ENCODE results near the gene CEP72. TPM values are rescaled to one million over a fixed set of nuclear protein-coding genes. Genes with fewer than 3 reads are reported as not detected.

The CEP72 gene
- total and polyA plus RNA-seq, 5 donors from 2014 or later: 3.2 to 12.3 (median 3.8) TPM

GRCh38 chr5:586751-587285 is 25.3 kb upstream of the CEP72 start:
- Mint-ChIP-seq H3K36me3 (no peaks in the 10 kb centered on the region), H3K9me3 (peaks cover 0 to 4% (median 0%) of the 10 kb centered on the region in 7 donors), H3K4me3 (no peak overlapping the region), H3K27me3 (peaks cover 26% of the 10 kb centered on the region), H3K27ac (no peak overlapping the region), H3K4me1 (no peaks in the 10 kb centered on the region)
- no peaks in the 10 kb centered on the region for H3K36me3 ChIP-seq (ENCODE audit: control insufficient read depth, insufficient read depth, low read length)
- no peak overlapping the region for H3K4me3 ChIP-seq (ENCODE audit: low read depth, low read length)
- DNase-seq (no peak), ATAC-seq (ENCODE audit: low read depth in 2 of 2) (no peak)
- no peaks in the 10 kb centered on the region for H3K9me3 ChIP-seq (ENCODE audit: control insufficient read depth in 2 of 2, low read length in 2 of 2)
- H3K27me3 ChIP-seq (ENCODE audit: control insufficient read depth, insufficient read depth, low read length): peaks cover 4% of the 10 kb centered on the region
- no peak overlapping the region for H3K27ac ChIP-seq (ENCODE audit: insufficient read depth, low read length, poor library complexity, severe bottlenecking)
- H3K4me1 ChIP-seq (ENCODE audit: control insufficient read depth, insufficient read depth, low read length, poor library complexity, severe bottlenecking): no peaks in the 10 kb centered on the region

- Histone ChIP-seq H3K9me3 (ENCODE audit: control insufficient read depth in 2 of 2, low read length in 2 of 2) (no peaks in the 10 kb centered on the region), H3K27me3 (ENCODE audit: control insufficient read depth, insufficient read depth, low read length) (peaks cover 4% of the 10 kb centered on the region), H3K36me3 (ENCODE audit: control insufficient read depth, insufficient read depth, low read length) (no peaks in the 10 kb centered on the region), H3K4me1 (ENCODE audit: control insufficient read depth, insufficient read depth, low read length, poor library complexity, severe bottlenecking) (no peaks in the 10 kb centered on the region), H3K4me3 (ENCODE audit: low read depth, low read length) (no peak overlapping the region), H3K27ac (ENCODE audit: insufficient read depth, low read length, poor library complexity, severe bottlenecking) (no peak overlapping the region)
- Mint-ChIP-seq H3K27ac (no peak overlapping the region), H3K4me1 (no peaks in the 10 kb centered on the region), H3K27me3 (peaks cover 22% of the 10 kb centered on the region), H3K9me3 (peaks cover 0 to 4% (median 0%) of the 10 kb centered on the region in 7 donors), H3K36me3 (no peaks in the 10 kb centered on the region), H3K4me3 (no peak overlapping the region)
- ATAC-seq (ENCODE audit: low read depth in 2 of 2) (no peak), DNase-seq (no peak)
Measured at GRCh38 chr5:587403-587802, 24.7 kb upstream of the CEP72 start.

- Histone ChIP-seq H3K27ac (ENCODE audit: insufficient read depth, low read length, poor library complexity, severe bottlenecking) (no peak overlapping the region), H3K9me3 (ENCODE audit: control insufficient read depth in 2 of 2, low read length in 2 of 2) (no peaks in the 10 kb centered on the region), H3K36me3 (ENCODE audit: control insufficient read depth, insufficient read depth, low read length) (no peaks in the 10 kb centered on the region), H3K27me3 (ENCODE audit: control insufficient read depth, insufficient read depth, low read length) (peaks cover 4% of the 10 kb centered on the region), H3K4me1 (ENCODE audit: control insufficient read depth, insufficient read depth, low read length, poor library complexity, severe bottlenecking) (no peaks in the 10 kb centered on the region), H3K4me3 (ENCODE audit: low read depth, low read length) (no peak overlapping the region)
- H3K4me1 Mint-ChIP-seq: no peaks in the 10 kb centered on the region
- ATAC-seq (ENCODE audit: low read depth in 2 of 2) (no peak), DNase-seq (no peak)
- H3K36me3 Mint-ChIP-seq: no peaks in the 10 kb centered on the region
- H3K4me3 Mint-ChIP-seq: no peak overlapping the region
- no peak overlapping the region for H3K27ac Mint-ChIP-seq
- H3K27me3 Mint-ChIP-seq: peaks cover 27% of the 10 kb centered on the region
- peaks cover 0 to 4% (median 0%) of the 10 kb centered on the region in 7 donors for H3K9me3 Mint-ChIP-seq
Measured at GRCh38 chr5:588406-588995, 23.6 kb upstream of the CEP72 start.

- Histone ChIP-seq H3K9me3 (ENCODE audit: control insufficient read depth in 2 of 2, low read length in 2 of 2) (no peaks in the 10 kb centered on the region), H3K4me1 (ENCODE audit: control insufficient read depth, insufficient read depth, low read length, poor library complexity, severe bottlenecking) (no peaks in the 10 kb centered on the region), H3K4me3 (ENCODE audit: low read depth, low read length) (no peak overlapping the region), H3K27ac (ENCODE audit: insufficient read depth, low read length, poor library complexity, severe bottlenecking) (no peak overlapping the region), H3K27me3 (ENCODE audit: control insufficient read depth, insufficient read depth, low read length) (peaks cover 4% of the 10 kb centered on the region), H3K36me3 (ENCODE audit: control insufficient read depth, insufficient read depth, low read length) (no peaks in the 10 kb centered on the region)
- Mint-ChIP-seq H3K27me3 (peaks cover 27% of the 10 kb centered on the region), H3K27ac (no peak overlapping the region), H3K36me3 (no peaks in the 10 kb centered on the region), H3K9me3 (peaks cover 0 to 3% (median 0%) of the 10 kb centered on the region in 7 donors), H3K4me3 (no peak overlapping the region), H3K4me1 (no peaks in the 10 kb centered on the region)
- ATAC-seq (ENCODE audit: low read depth in 2 of 2) (no peak), DNase-seq (no peak)
Measured at GRCh38 chr5:589173-589572, 23.0 kb upstream of the CEP72 start.

- H3K27me3 ChIP-seq (ENCODE audit: control insufficient read depth, insufficient read depth, low read length): peaks cover 8% of the 10 kb centered on the region
- H3K4me3 Mint-ChIP-seq: no peak overlapping the region
- no peaks in the 10 kb centered on the region for H3K4me1 ChIP-seq (ENCODE audit: control insufficient read depth, insufficient read depth, low read length, poor library complexity, severe bottlenecking)
- no peaks in the 10 kb centered on the region for H3K4me1 Mint-ChIP-seq
- no peak overlapping the region for H3K27ac ChIP-seq (ENCODE audit: insufficient read depth, low read length, poor library complexity, severe bottlenecking)
- H3K27ac Mint-ChIP-seq: no peak overlapping the region
- no peak for ATAC-seq (ENCODE audit: low read depth in 2 of 2)
- peaks cover 27% of the 10 kb centered on the region for H3K27me3 Mint-ChIP-seq
- H3K9me3 ChIP-seq (ENCODE audit: control insufficient read depth in 2 of 2, low read length in 2 of 2): no peaks in the 10 kb centered on the region
- H3K36me3 Mint-ChIP-seq: no peaks in the 10 kb centered on the region
- H3K4me3 ChIP-seq (ENCODE audit: low read depth, low read length): no peak overlapping the region
- H3K36me3 ChIP-seq (ENCODE audit: control insufficient read depth, insufficient read depth, low read length): no peaks in the 10 kb centered on the region
- peaks cover 0 to 3% (median 0%) of the 10 kb centered on the region in 7 donors for H3K9me3 Mint-ChIP-seq
- DNase-seq: no peak
Measured at GRCh38 chr5:589588-589987, 22.6 kb upstream of the CEP72 start.

GRCh38 chr5:590346-590745 is 21.8 kb upstream of the CEP72 start:
- H3K4me1 Mint-ChIP-seq: no peaks in the 10 kb centered on the region
- ATAC-seq (ENCODE audit: low read depth in 2 of 2): no peak
- no peak overlapping the region for H3K4me3 Mint-ChIP-seq
- peaks cover 29% of the 10 kb centered on the region for H3K27me3 Mint-ChIP-seq
- no peak overlapping the region for H3K4me3 ChIP-seq (ENCODE audit: low read depth, low read length)
- H3K27ac ChIP-seq (ENCODE audit: insufficient read depth, low read length, poor library complexity, severe bottlenecking): no peak overlapping the region
- no peak overlapping the region for H3K27ac Mint-ChIP-seq
- no peaks in the 10 kb centered on the region for H3K36me3 ChIP-seq (ENCODE audit: control insufficient read depth, insufficient read depth, low read length)
- H3K9me3 Mint-ChIP-seq: peaks cover 0 to 2% (median 0%) of the 10 kb centered on the region in 7 donors
- peaks cover 11% of the 10 kb centered on the region for H3K27me3 ChIP-seq (ENCODE audit: control insufficient read depth, insufficient read depth, low read length)
- no peaks in the 10 kb centered on the region for H3K9me3 ChIP-seq (ENCODE audit: control insufficient read depth in 2 of 2, low read length in 2 of 2)
- no peak for DNase-seq
- H3K4me1 ChIP-seq (ENCODE audit: control insufficient read depth, insufficient read depth, low read length, poor library complexity, severe bottlenecking): no peaks in the 10 kb centered on the region
- H3K36me3 Mint-ChIP-seq: no peaks in the 10 kb centered on the region

- DNase-seq (no peak), ATAC-seq (ENCODE audit: low read depth in 2 of 2) (no peak)
- Histone ChIP-seq H3K9me3 (ENCODE audit: control insufficient read depth in 2 of 2, low read length in 2 of 2) (no peaks in the 10 kb centered on the region), H3K27ac (ENCODE audit: insufficient read depth, low read length, poor library complexity, severe bottlenecking) (no peak overlapping the region), H3K36me3 (ENCODE audit: control insufficient read depth, insufficient read depth, low read length) (no peaks in the 10 kb centered on the region), H3K27me3 (ENCODE audit: control insufficient read depth, insufficient read depth, low read length) (peaks cover 18% of the 10 kb centered on the region), H3K4me1 (ENCODE audit: control insufficient read depth, insufficient read depth, low read length, poor library complexity, severe bottlenecking) (no peaks in the 10 kb centered on the region), H3K4me3 (ENCODE audit: low read depth, low read length) (no peak overlapping the region)
- no peak overlapping the region for H3K4me3 Mint-ChIP-seq
- peaks cover 42% of the 10 kb centered on the region for H3K27me3 Mint-ChIP-seq
- H3K36me3 Mint-ChIP-seq: no peaks in the 10 kb centered on the region
- H3K4me1 Mint-ChIP-seq: no peaks in the 10 kb centered on the region
- no peak overlapping the region for H3K27ac Mint-ChIP-seq
- peaks cover 0 to 2% (median 0%) of the 10 kb centered on the region in 7 donors for H3K9me3 Mint-ChIP-seq
Measured at GRCh38 chr5:591746-592145, 20.4 kb upstream of the CEP72 start.

GRCh38 chr5:592158-592557 is 20.0 kb upstream of the CEP72 start:
- no peak for DNase-seq
- Histone ChIP-seq H3K4me1 (ENCODE audit: control insufficient read depth, insufficient read depth, low read length, poor library complexity, severe bottlenecking) (no peaks in the 10 kb centered on the region), H3K27me3 (ENCODE audit: control insufficient read depth, insufficient read depth, low read length) (peaks cover 18% of the 10 kb centered on the region), H3K36me3 (ENCODE audit: control insufficient read depth, insufficient read depth, low read length) (no peaks in the 10 kb centered on the region), H3K9me3 (ENCODE audit: control insufficient read depth in 2 of 2, low read length in 2 of 2) (no peaks in the 10 kb centered on the region), H3K27ac (ENCODE audit: insufficient read depth, low read length, poor library complexity, severe bottlenecking) (no peak overlapping the region), H3K4me3 (ENCODE audit: low read depth, low read length) (no peak overlapping the region)
- no peak overlapping the region for H3K4me3 Mint-ChIP-seq
- H3K27ac Mint-ChIP-seq: no peak overlapping the region
- peaks cover 0 to 2% (median 0%) of the 10 kb centered on the region in 7 donors for H3K9me3 Mint-ChIP-seq
- H3K36me3 Mint-ChIP-seq: no peaks in the 10 kb centered on the region
- ATAC-seq (ENCODE audit: low read depth in 2 of 2): no peak
- peaks cover 42% of the 10 kb centered on the region for H3K27me3 Mint-ChIP-seq
- H3K4me1 Mint-ChIP-seq: no peaks in the 10 kb centered on the region

Data from CD4-positive, CD25-positive, alpha-beta regulatory T cell (primary cell).